GM23338 (cell line): ENCODE data around the gene FAM234A. TPM values are rescaled to one million over a fixed set of nuclear protein-coding genes. Genes with fewer than 3 reads are reported as not detected.

ENCODE experiments used
- ATAC-seq: fragments of 200-7000 bp; cut with Tn5 transposase; 3 replicates; pipeline ENCODE4 v1.9.1; 2020
- DNase-seq: peaks from one replicate; pipeline ENCODE4 v3.0.0-alpha.2; 2015; ENCODE audit warnings: low spot score
- H2AFZ ChIP-seq: fragments of 200-600 bp; sonication (generic); 2 replicates; pipeline ENCODE4 v1.8.0; 2016; ENCODE audit warnings: antibody characterized with exemption, mild to moderate bottlenecking, moderate library complexity
- H3F3A ChIP-seq: fragments of 200-600 bp; sonication (generic); replicated peaks from 2 replicates; pipeline ENCODE4 v1.8.0; 2017; ENCODE audit warnings: antibody characterized with exemption, mixed run types, low read depth
- H3K27ac ChIP-seq: fragments of 200-600 bp; sonication (generic); 2 replicates; pipeline ENCODE4 v1.6.1; 2016; ENCODE audit warnings: low read depth
- H3K27me3 ChIP-seq: fragments of 200-600 bp; sonication (generic); 2 replicates; pipeline ENCODE4 v1.8.0; 2016; ENCODE audit warnings: mild to moderate bottlenecking, mixed run types, moderate library complexity; ENCODE audit not compliant: insufficient read depth
- H3K36me3 ChIP-seq: fragments of 200-600 bp; sonication (generic); 2 replicates; pipeline ENCODE4 v1.8.0; 2016; ENCODE audit warnings: mild to moderate bottlenecking; ENCODE audit not compliant: insufficient read depth
- H3K4me1 ChIP-seq: fragments of 200-600 bp; sonication (generic); 2 replicates; pipeline ENCODE4 v1.8.0; 2016; ENCODE audit warnings: mild to moderate bottlenecking, moderate library complexity; ENCODE audit not compliant: insufficient read depth
- H3K4me2 ChIP-seq: fragments of 200-600 bp; sonication (generic); 2 replicates; pipeline ENCODE4 v1.7.1; 2017; ENCODE audit warnings: mixed run types
- H3K4me3 ChIP-seq: fragments of 200-600 bp; sonication (generic); 2 replicates; pipeline ENCODE4 v1.6.1; 2016; ENCODE audit warnings: mixed run types
- H3K79me2 ChIP-seq: fragments of 200-600 bp; sonication (generic); replicated peaks from 2 replicates; pipeline ENCODE4 v1.8.0; 2017; ENCODE audit warnings: mild to moderate bottlenecking; ENCODE audit not compliant: insufficient read depth
- H3K9me2 ChIP-seq: fragments of 200-600 bp; sonication (generic); 2 replicates; pipeline ENCODE4 v1.8.0; 2017; ENCODE audit not compliant: insufficient read depth
- H4K20me1 ChIP-seq: fragments of 200-600 bp; sonication (generic); replicated peaks from 2 replicates; pipeline ENCODE4 v1.8.0; 2017; ENCODE audit warnings: mild to moderate bottlenecking; ENCODE audit not compliant: insufficient read depth
- H3K27ac Mint-ChIP-seq: 2 replicates; pipeline ENCODE4 v1.8.0; 2020; ENCODE audit warnings: inconsistent platforms, mild to moderate bottlenecking, moderate library complexity, mixed read lengths
- H3K27me3 Mint-ChIP-seq: 3 replicates; pipeline ENCODE4 v1.8.0; 2022; ENCODE audit warnings: low read depth, mild to moderate bottlenecking, moderate library complexity, mixed read lengths, inconsistent platforms; ENCODE audit not compliant: insufficient read depth, poor library complexity
- H3K36me3 Mint-ChIP-seq: 3 replicates; pipeline ENCODE4 v1.8.0; 2021; ENCODE audit warnings: low read depth, mild to moderate bottlenecking, inconsistent platforms, moderate library complexity, mixed read lengths
- H3K4me1 Mint-ChIP-seq: 3 replicates; pipeline ENCODE4 v1.8.0; 2020; ENCODE audit warnings: mild to moderate bottlenecking, inconsistent platforms, mixed read lengths
- H3K4me3 Mint-ChIP-seq: 3 replicates; pipeline ENCODE4 v1.8.0; 2021; ENCODE audit warnings: moderate library complexity, mild to moderate bottlenecking, inconsistent platforms, mixed read lengths
- H3K9me3 Mint-ChIP-seq: 3 replicates; pipeline ENCODE4 v1.8.0; 2020; ENCODE audit warnings: moderate library complexity, mild to moderate bottlenecking, inconsistent platforms, mixed read lengths
- CREB1 ChIP-seq: fragments of 250-450 bp; sonication (Bioruptor Pico); IDR thresholded peaks from 2 replicates; pipeline ENCODE4 v1.5.0; 2020; ENCODE audit warnings: low read depth, mild to moderate bottlenecking, moderate library complexity
- EZH2 ChIP-seq: fragments of 200-600 bp; sonication (generic); IDR thresholded peaks from one replicate; pipeline ENCODE4 v1.8.0; 2017; ENCODE audit warnings: antibody characterized with exemption, mild to moderate bottlenecking, low read depth; ENCODE audit not compliant: unreplicated experiment
- EZH2phosphoT487 ChIP-seq: fragments of 200-600 bp; sonication (generic); IDR thresholded peaks from one replicate; pipeline ENCODE4 v1.8.1; 2018; ENCODE audit warnings: antibody characterized with exemption; ENCODE audit not compliant: unreplicated experiment
- JUNB ChIP-seq: IDR thresholded peaks from one replicate; pipeline ENCODE4 v1.6.1; 2016; ENCODE audit warnings: antibody characterized with exemption; ENCODE audit not compliant: unreplicated experiment
- NANOG ChIP-seq: IDR thresholded peaks from 2 replicates; pipeline ENCODE4 v1.6.1; 2016; ENCODE audit warnings: antibody characterized with exemption, borderline replicate concordance
- POLR2AphosphoS5 ChIP-seq: IDR thresholded peaks from 2 replicates; pipeline ENCODE4 v1.6.1; 2016; ENCODE audit warnings: antibody characterized with exemption, low read depth
- STAT1 ChIP-seq: IDR thresholded peaks from one replicate; pipeline ENCODE4 v1.6.1; 2016; ENCODE audit warnings: antibody characterized with exemption; ENCODE audit not compliant: unreplicated experiment
- ZNF114 ChIP-seq: fragments of 250-450 bp; sonication (Bioruptor Pico); IDR thresholded peaks from 2 replicates; pipeline ENCODE4 v1.5.0; 2020; ENCODE audit warnings: mild to moderate bottlenecking, moderate library complexity
- ZNF331 ChIP-seq: fragments of 250-450 bp; sonication (Bioruptor Pico); IDR thresholded peaks from 2 replicates; pipeline ENCODE4 v1.5.0; 2020; ENCODE audit warnings: low read depth, mild to moderate bottlenecking, moderate library complexity
- polyA plus RNA-seq: library from polyadenylated mRNA; unstranded; fragments of >200 nt; fragmentation: Nextera tagmentation; extraction: Ambion mirVana; gene quantifications from 2 replicates; pipeline ENCODE4 v1.2.1, GENCODE V29; 2016
- total RNA-seq: library from RNA; depleted of rRNA; stranded (reverse); fragments of >200 nt; shearing (Covaris generic); gene quantifications from 2 replicates; pipeline ENCODE4 v1.2.3, GENCODE V29; 2014
- TF ChIP-seq, protein P1 (sequence below): IDR thresholded peaks from one replicate; pipeline ENCODE4 v1.6.1; 2018; ENCODE audit warnings: antibody characterized with exemption; ENCODE audit not compliant: unreplicated experiment
- TF ChIP-seq, protein P2 (sequence below), 2 experiments: fragments of 200-600 bp in 1 of 2; sonication (generic) in 1 of 2; conservative IDR thresholded peaks; 2 replicates each; pipeline versions ENCODE4 v1.5.1 to v1.6.1; 2016 to 2017; ENCODE audit warnings: antibody characterized with exemption in 2 of 2, low read depth in 2 of 2, mild to moderate bottlenecking in 2 of 2, moderate library complexity in 1 of 2
- TF ChIP-seq, protein P3 (sequence below): IDR thresholded peaks from 2 replicates; pipeline ENCODE4 v1.6.1; 2016; ENCODE audit warnings: antibody characterized with exemption
- TF ChIP-seq, protein P4 (sequence below): fragments of 250-450 bp; sonication (Bioruptor Pico); IDR thresholded peaks from 2 replicates; pipeline ENCODE4 v1.5.0; 2020; ENCODE audit warnings: mild to moderate bottlenecking, moderate library complexity

The FAM234A gene
- total and polyA plus RNA-seq, 2 experiments from 2014 or later = 41.9 to 128 TPM

DNA sequence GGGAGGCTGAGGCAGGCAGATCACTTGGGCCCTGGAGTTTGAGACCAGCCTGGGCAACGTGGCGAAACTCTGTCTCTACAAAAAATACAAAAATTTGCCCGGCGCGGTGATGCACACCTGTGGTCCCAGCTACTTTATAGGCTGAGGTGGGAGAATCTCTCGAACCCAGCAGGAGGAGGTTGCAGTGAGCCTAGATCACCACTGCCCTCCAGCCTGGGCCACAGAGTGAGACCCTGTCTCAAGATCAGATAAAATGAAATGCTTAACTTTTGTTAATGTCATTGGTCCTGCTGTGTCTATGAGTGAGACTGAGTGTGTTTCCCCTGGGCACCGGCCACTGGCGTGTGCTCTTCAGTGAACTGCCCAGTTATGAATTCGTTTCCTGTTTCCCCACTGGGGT lies 10.5 kb downstream of the FAM234A start:
- H3K4me1 ChIP-seq = no peaks in the 10 kb centered on the region
- no peak overlapping the region for H3K4me3 ChIP-seq
- H3K27ac ChIP-seq = no peak overlapping the region
- no peaks in the 10 kb centered on the region for H3K9me3 Mint-ChIP-seq
- peaks cover 11% of the 10 kb centered on the region for H3K27me3 Mint-ChIP-seq
- TF ChIP-seq, protein P1, sequence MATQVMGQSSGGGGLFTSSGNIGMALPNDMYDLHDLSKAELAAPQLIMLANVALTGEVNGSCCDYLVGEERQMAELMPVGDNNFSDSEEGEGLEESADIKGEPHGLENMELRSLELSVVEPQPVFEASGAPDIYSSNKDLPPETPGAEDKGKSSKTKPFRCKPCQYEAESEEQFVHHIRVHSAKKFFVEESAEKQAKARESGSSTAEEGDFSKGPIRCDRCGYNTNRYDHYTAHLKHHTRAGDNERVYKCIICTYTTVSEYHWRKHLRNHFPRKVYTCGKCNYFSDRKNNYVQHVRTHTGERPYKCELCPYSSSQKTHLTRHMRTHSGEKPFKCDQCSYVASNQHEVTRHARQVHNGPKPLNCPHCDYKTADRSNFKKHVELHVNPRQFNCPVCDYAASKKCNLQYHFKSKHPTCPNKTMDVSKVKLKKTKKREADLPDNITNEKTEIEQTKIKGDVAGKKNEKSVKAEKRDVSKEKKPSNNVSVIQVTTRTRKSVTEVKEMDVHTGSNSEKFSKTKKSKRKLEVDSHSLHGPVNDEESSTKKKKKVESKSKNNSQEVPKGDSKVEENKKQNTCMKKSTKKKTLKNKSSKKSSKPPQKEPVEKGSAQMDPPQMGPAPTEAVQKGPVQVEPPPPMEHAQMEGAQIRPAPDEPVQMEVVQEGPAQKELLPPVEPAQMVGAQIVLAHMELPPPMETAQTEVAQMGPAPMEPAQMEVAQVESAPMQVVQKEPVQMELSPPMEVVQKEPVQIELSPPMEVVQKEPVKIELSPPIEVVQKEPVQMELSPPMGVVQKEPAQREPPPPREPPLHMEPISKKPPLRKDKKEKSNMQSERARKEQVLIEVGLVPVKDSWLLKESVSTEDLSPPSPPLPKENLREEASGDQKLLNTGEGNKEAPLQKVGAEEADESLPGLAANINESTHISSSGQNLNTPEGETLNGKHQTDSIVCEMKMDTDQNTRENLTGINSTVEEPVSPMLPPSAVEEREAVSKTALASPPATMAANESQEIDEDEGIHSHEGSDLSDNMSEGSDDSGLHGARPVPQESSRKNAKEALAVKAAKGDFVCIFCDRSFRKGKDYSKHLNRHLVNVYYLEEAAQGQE = no peak
- no peak for TF ChIP-seq STAT1
- TF ChIP-seq POLR2AphosphoS5 = no peak
- TF ChIP-seq ZNF331 (CRISPR knock-in tag) = no peak
- TF ChIP-seq CREB1 (CRISPR knock-in tag) = no peak
- no peak for TF ChIP-seq EZH2
- no peak for TF ChIP-seq NANOG
- TF ChIP-seq, protein P2, sequence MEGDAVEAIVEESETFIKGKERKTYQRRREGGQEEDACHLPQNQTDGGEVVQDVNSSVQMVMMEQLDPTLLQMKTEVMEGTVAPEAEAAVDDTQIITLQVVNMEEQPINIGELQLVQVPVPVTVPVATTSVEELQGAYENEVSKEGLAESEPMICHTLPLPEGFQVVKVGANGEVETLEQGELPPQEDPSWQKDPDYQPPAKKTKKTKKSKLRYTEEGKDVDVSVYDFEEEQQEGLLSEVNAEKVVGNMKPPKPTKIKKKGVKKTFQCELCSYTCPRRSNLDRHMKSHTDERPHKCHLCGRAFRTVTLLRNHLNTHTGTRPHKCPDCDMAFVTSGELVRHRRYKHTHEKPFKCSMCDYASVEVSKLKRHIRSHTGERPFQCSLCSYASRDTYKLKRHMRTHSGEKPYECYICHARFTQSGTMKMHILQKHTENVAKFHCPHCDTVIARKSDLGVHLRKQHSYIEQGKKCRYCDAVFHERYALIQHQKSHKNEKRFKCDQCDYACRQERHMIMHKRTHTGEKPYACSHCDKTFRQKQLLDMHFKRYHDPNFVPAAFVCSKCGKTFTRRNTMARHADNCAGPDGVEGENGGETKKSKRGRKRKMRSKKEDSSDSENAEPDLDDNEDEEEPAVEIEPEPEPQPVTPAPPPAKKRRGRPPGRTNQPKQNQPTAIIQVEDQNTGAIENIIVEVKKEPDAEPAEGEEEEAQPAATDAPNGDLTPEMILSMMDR (conservative IDR thresholded peaks at IDR 0.05; ENCODE audit: low read depth in 2 of 2) = no peak
- TF ChIP-seq JUNB = no peak
- TF ChIP-seq, protein P3, sequence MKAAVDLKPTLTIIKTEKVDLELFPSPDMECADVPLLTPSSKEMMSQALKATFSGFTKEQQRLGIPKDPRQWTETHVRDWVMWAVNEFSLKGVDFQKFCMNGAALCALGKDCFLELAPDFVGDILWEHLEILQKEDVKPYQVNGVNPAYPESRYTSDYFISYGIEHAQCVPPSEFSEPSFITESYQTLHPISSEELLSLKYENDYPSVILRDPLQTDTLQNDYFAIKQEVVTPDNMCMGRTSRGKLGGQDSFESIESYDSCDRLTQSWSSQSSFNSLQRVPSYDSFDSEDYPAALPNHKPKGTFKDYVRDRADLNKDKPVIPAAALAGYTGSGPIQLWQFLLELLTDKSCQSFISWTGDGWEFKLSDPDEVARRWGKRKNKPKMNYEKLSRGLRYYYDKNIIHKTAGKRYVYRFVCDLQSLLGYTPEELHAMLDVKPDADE = no peak
- no peak for TF ChIP-seq ZNF114
- TF ChIP-seq EZH2phosphoT487 = no peak
- TF ChIP-seq, protein P4, sequence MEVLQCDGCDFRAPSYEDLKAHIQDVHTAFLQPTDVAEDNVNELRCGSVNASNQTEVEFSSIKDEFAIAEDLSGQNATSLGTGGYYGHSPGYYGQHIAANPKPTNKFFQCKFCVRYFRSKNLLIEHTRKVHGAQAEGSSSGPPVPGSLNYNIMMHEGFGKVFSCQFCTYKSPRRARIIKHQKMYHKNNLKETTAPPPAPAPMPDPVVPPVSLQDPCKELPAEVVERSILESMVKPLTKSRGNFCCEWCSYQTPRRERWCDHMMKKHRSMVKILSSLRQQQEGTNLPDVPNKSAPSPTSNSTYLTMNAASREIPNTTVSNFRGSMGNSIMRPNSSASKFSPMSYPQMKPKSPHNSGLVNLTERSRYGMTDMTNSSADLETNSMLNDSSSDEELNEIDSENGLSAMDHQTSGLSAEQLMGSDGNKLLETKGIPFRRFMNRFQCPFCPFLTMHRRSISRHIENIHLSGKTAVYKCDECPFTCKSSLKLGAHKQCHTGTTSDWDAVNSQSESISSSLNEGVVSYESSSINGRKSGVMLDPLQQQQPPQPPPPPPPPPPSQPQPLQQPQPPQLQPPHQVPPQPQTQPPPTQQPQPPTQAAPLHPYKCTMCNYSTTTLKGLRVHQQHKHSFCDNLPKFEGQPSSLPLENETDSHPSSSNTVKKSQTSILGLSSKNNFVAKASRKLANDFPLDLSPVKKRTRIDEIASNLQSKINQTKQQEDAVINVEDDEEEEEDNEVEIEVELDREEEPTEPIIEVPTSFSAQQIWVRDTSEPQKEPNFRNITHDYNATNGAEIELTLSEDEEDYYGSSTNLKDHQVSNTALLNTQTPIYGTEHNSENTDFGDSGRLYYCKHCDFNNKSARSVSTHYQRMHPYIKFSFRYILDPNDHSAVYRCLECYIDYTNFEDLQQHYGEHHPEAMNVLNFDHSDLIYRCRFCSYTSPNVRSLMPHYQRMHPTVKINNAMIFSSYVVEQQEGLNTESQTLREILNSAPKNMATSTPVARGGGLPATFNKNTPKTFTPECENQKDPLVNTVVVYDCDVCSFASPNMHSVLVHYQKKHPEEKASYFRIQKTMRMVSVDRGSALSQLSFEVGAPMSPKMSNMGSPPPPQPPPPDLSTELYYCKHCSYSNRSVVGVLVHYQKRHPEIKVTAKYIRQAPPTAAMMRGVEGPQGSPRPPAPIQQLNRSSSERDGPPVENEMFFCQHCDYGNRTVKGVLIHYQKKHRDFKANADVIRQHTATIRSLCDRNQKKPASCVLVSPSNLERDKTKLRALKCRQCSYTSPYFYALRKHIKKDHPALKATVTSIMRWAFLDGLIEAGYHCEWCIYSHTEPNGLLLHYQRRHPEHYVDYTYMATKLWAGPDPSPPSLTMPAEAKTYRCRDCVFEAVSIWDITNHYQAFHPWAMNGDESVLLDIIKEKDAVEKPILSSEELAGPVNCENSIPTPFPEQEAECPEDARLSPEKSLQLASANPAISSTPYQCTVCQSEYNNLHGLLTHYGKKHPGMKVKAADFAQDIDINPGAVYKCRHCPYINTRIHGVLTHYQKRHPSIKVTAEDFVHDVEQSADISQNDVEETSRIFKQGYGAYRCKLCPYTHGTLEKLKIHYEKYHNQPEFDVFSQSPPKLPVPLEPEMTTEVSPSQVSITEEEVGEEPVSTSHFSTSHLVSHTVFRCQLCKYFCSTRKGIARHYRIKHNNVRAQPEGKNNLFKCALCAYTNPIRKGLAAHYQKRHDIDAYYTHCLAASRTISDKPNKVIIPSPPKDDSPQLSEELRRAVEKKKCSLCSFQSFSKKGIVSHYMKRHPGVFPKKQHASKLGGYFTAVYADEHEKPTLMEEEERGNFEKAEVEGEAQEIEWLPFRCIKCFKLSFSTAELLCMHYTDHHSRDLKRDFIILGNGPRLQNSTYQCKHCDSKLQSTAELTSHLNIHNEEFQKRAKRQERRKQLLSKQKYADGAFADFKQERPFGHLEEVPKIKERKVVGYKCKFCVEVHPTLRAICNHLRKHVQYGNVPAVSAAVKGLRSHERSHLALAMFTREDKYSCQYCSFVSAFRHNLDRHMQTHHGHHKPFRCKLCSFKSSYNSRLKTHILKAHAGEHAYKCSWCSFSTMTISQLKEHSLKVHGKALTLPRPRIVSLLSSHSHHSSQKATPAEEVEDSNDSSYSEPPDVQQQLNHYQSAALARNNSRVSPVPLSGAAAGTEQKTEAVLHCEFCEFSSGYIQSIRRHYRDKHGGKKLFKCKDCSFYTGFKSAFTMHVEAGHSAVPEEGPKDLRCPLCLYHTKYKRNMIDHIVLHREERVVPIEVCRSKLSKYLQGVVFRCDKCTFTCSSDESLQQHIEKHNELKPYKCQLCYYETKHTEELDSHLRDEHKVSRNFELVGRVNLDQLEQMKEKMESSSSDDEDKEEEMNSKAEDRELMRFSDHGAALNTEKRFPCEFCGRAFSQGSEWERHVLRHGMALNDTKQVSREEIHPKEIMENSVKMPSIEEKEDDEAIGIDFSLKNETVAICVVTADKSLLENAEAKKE = no peak
- H4K20me1 ChIP-seq = peaks cover 6% of the 10 kb centered on the region
- no peaks in the 10 kb centered on the region for H3K9me2 ChIP-seq
- peaks cover 29% of the 10 kb centered on the region for H3K79me2 ChIP-seq
- H3K27me3 ChIP-seq = no peaks in the 10 kb centered on the region
- no peaks in the 10 kb centered on the region for H3K36me3 ChIP-seq
- no peaks in the 10 kb centered on the region; the same call in 2 of the 3 replicates for H3K36me3 Mint-ChIP-seq
- H3K4me2 ChIP-seq = no peak overlapping the region
- H3F3A ChIP-seq = 0 out of 2 replicates have a peak, but pooled peaks cover 4% of the 10 kb centered on the region
- no peak overlapping the region for H3K27ac Mint-ChIP-seq
- no peak overlapping the region for H3K4me3 Mint-ChIP-seq
- no peak overlapping the region for H2AFZ ChIP-seq
- ATAC-seq (no peak), DNase-seq (no peak)
- H3K4me1 Mint-ChIP-seq = peaks cover under 1% of the 10 kb centered on the region; the same call in 2 of the 3 replicates
